Caco-2 (cell line): ENCODE data around the gene CARNS1. TPM values are rescaled to one million over a fixed set of nuclear protein-coding genes. Genes with fewer than 3 reads are reported as not detected.

Experiments used
- BruUV-seq: library from RNA; stranded (reverse); fragments of 400-500 nt; replicated peaks from 2 replicates; lab custom pipeline; 2021; lab: Mats Ljungman, UMichigan
- CTCF ChIA-PET: fragments of 300-600 bp; sonication (Branson Sonifier 250); formaldehyde crosslinking; loops from one replicate; lab custom pipeline; 2022; ENCODE audit warnings: antibody characterized with exemption; lab: Charles Lee
- POLR2A ChIA-PET: fragments of 300-600 bp; sonication (Branson Sonifier 250); formaldehyde crosslinking; loops from one replicate; lab custom pipeline; 2022; ENCODE audit warnings: antibody characterized with exemption; lab: Charles Lee
- DNase-seq, 2 experiments: peaks; one replicate each; pipeline versions ENCODE4 v3.0.0 to v3.0.0-alpha.2; 2020 to 2022
- H3K27me3 ChIP-seq: replicated peaks from 2 replicates; pipeline ENCODE4 v1.6.0; 2011; ENCODE audit warnings: low read length; ENCODE audit not compliant: control insufficient read depth, insufficient read depth
- H3K36me3 ChIP-seq: 2 replicates; pipeline ENCODE4 v1.5.1; 2011; ENCODE audit warnings: low read length; ENCODE audit not compliant: control insufficient read depth, insufficient read depth
- H3K4me1 ChIP-seq: fragments of 250-450 bp; sonication (Bioruptor Pico); 2 replicates; pipeline ENCODE4 v1.5.1; 2020; ENCODE audit warnings: mild to moderate bottlenecking
- H3K4me3 ChIP-seq: 2 replicates; pipeline ENCODE4 v1.5.1; 2011; ENCODE audit warnings: low read depth, mild to moderate bottlenecking, control low read depth, low read length
- H3K9me3 ChIP-seq: fragments of 250-450 bp; sonication (Bioruptor Pico); 2 replicates; pipeline ENCODE4 v1.5.1; 2020; ENCODE audit warnings: mild to moderate bottlenecking, moderate library complexity
- H3K27ac Mint-ChIP-seq: one replicate; pipeline ENCODE4 v1.8.0; 2022; ENCODE audit warnings: mixed read lengths; ENCODE audit not compliant: unreplicated experiment
- H3K27me3 Mint-ChIP-seq: one replicate; pipeline ENCODE4 v1.8.0; 2022; ENCODE audit warnings: mixed read lengths; ENCODE audit not compliant: insufficient read depth, unreplicated experiment
- H3K36me3 Mint-ChIP-seq: one replicate; pipeline ENCODE4 v1.8.0; 2022; ENCODE audit warnings: mild to moderate bottlenecking, mixed read lengths; ENCODE audit not compliant: insufficient read depth, unreplicated experiment
- H3K4me1 Mint-ChIP-seq: one replicate; pipeline ENCODE4 v1.8.0; 2022; ENCODE audit warnings: low read depth, mixed read lengths; ENCODE audit not compliant: unreplicated experiment
- H3K4me3 Mint-ChIP-seq: one replicate; pipeline ENCODE4 v1.8.0; 2022; ENCODE audit warnings: mild to moderate bottlenecking, moderate library complexity, mixed read lengths; ENCODE audit not compliant: unreplicated experiment
- H3K9me3 Mint-ChIP-seq: one replicate; pipeline ENCODE4 v1.8.0; 2022; ENCODE audit warnings: mixed read lengths; ENCODE audit not compliant: unreplicated experiment
- CTCF ChIP-seq, 2 experiments: fragments of 200-600 bp in 1 of 2; IDR thresholded peaks; 1 replicate in 1 of 2; 2 replicates in 1 of 2; pipeline versions ENCODE4 v1.5.1 to v1.8.0; 2011 to 2022; ENCODE audit warnings: antibody characterized with exemption in 1 of 2, control low read depth in 1 of 2, inconsistent platforms in 1 of 2, low read depth in 1 of 2, low read length in 1 of 2, mild to moderate bottlenecking in 1 of 2, moderate library complexity in 1 of 2; ENCODE audit not compliant: insufficient read depth in 1 of 2, severe bottlenecking in 1 of 2, unreplicated experiment in 1 of 2
- intact Hi-C: fragments of 100-400 bp; cut with micrococcal nuclease; formaldehyde crosslinking; loops from one replicate; pipeline ENCODE4 v1.10.0; 2022; ENCODE audit not compliant: unreplicated experiment
- total RNA-seq: library from RNA; stranded (reverse); gene quantifications from 2 replicates; pipeline ENCODE4 v1.2.3, GENCODE V29; 2022

CARNS1 gene
- total RNA-seq, 1 experiment from 2014 or later: 0.09 TPM

GRCh38 chr11:67374571-67375281 lies 40.8 kb upstream of the CARNS1 start:
- CTCF ChIA-PET: interaction anchor here (0.7 to 21.4 kb wide), 14 partner anchors 8 to 177 kb away, joined by 3 to 775 read pairs (median 10); partner anchors contain the start of genes AIP, POLD4, PPP1CA and RAD9A

GRCh38 chr11:67375320-67376055 lies 40.0 kb upstream of the CARNS1 start:
- no peaks in the 10 kb centered on the region for H3K9me3 ChIP-seq
- H3K27ac Mint-ChIP-seq: no peak overlapping the region
- BruUV-seq: no TSS peak
- H3K27me3 ChIP-seq: no peaks in the 10 kb centered on the region
- CTCF ChIA-PET: interaction anchor here (0.7 to 21.4 kb wide), 4 partner anchors 14 to 178 kb away, joined by 3 to 775 read pairs (median 6); partner anchors contain the start of gene POLD4
- no peaks in the 10 kb centered on the region for H3K9me3 Mint-ChIP-seq
- DNase-seq: no peak
- H3K36me3 ChIP-seq: no peaks in the 10 kb centered on the region
- no peak for TF ChIP-seq CTCF (IDR thresholded peaks at IDR 0.05; ENCODE audit: insufficient read depth in 1 of 2, low read depth in 1 of 2, low read length in 1 of 2, severe bottlenecking in 1 of 2, unreplicated experiment in 1 of 2)
- intact Hi-C loops: no loop called here
- H3K4me1 ChIP-seq: peaks cover 40% of the 10 kb centered on the region
- no peaks in the 10 kb centered on the region for H3K4me1 Mint-ChIP-seq
- H3K4me3 ChIP-seq: no peak overlapping the region
- POLR2A ChIA-PET: interaction anchor here (0.6 to 1.1 kb wide), 3 partner anchors 16 to 106 kb away, joined by 3 to 13 read pairs (median 7); partner anchors contain the start of gene RAD9A
- peaks cover 8% of the 10 kb centered on the region for H3K36me3 Mint-ChIP-seq
- no peak overlapping the region for H3K4me3 Mint-ChIP-seq
- no peaks in the 10 kb centered on the region for H3K27me3 Mint-ChIP-seq

More at GRCh38 chr11:67374571-67375281, 40.8 kb upstream of the CARNS1 start:
- Mint-ChIP-seq H3K4me3 (peak overlapping the region; percentile 95), H3K27ac (peak overlapping the region; percentile 83), H3K9me3 (no peaks in the 10 kb centered on the region), H3K4me1 (no peaks in the 10 kb centered on the region), H3K27me3 (no peaks in the 10 kb centered on the region), H3K36me3 (peaks cover 8% of the 10 kb centered on the region)
- intact Hi-C loops: loop anchor here (1.0 kb wide), 3 partner anchors 17 to 28 kb away; no protein-coding TSS in a partner anchor
- POLR2A ChIA-PET: interaction anchor here (0.6 to 2.1 kb wide), 14 partner anchors 17 to 936 kb away, joined by 3 to 31 read pairs (median 7); partner anchors contain the start of genes GRK2, POLD4, PPP1CA and RAD9A
- no peak for DNase-seq
- peak overlapping the region; percentile 86 for H3K4me3 ChIP-seq
- no peak for TF ChIP-seq CTCF (IDR thresholded peaks at IDR 0.05; ENCODE audit: insufficient read depth in 1 of 2, low read depth in 1 of 2, low read length in 1 of 2, severe bottlenecking in 1 of 2, unreplicated experiment in 1 of 2)
- BruUV-seq: TSS peak; percentile 82
- H3K9me3 ChIP-seq: no peaks in the 10 kb centered on the region
- no peaks in the 10 kb centered on the region for H3K36me3 ChIP-seq
- H3K27me3 ChIP-seq: no peaks in the 10 kb centered on the region
- peaks cover 38% of the 10 kb centered on the region for H3K4me1 ChIP-seq
